Upper lobe of left lung (tissue), 4 donors: Measurements from ENCODE around the gene CACNA1D.
"Not testable (repeated sequence)": the region's sequence is repeated elsewhere in the genome, so short reads cannot be mapped to it uniquely, and the experiment has no call there.

Source experiments
- CTCF ChIP-seq, 6 experiments: fragments of 450-650 bp in 4 of 6; fragments of 200-600 bp in 2 of 6; sonication (generic) in 2 of 6; IDR thresholded peaks; one replicate each; pipeline ENCODE4 v1.5.1; 2016 to 2019; ENCODE audit warnings: antibody characterized with exemption in 6 of 6
- POLR2A ChIP-seq, 4 donors: fragments of 450-650 bp; IDR thresholded peaks; one replicate each; pipeline ENCODE4 v1.5.1; 2016 to 2017; ENCODE audit warnings: antibody characterized with exemption in 4 of 4, mild to moderate bottlenecking in 2 of 4
- POLR2AphosphoS5 ChIP-seq, 2 donors: sonication (generic); formaldehyde crosslinking; IDR thresholded peaks; one replicate each; pipeline ENCODE4 v1.5.1; 2017; ENCODE audit warnings: antibody characterized with exemption in 2 of 2

- TF ChIP-seq CTCF, POLR2A, POLR2AphosphoS5 (IDR thresholded peaks at IDR 0.05): not testable (repeated sequence)
Measured at GRCh38 chr3:53469758-53470157, 24.7 kb upstream of the CACNA1D start.
